ENCODE results near the gene CAMP.
"Not testable (repeated sequence)": the region's sequence is repeated elsewhere in the genome, so short reads cannot be mapped to it uniquely, and the experiment has no call there.

CAMP gene

GRCh38 chr3:48268936-48269561, 45.8 kb downstream of the CAMP start:
- TF ChIP-seq CTCF (IDR thresholded peaks at IDR 0.05; ENCODE audit: extremely low read depth, insufficient read depth, missing control alignments): no peak
- DNase-seq (ENCODE audit: low spot score): no peak
- in situ Hi-C loops (cut with MboI; ENCODE audit: low pct_unique_long_range_greater_than_20kb, low sequenced_read_pairs, unreplicated experiment): no loop called here

GRCh38 chr3:48269592-48269991, 46.3 kb downstream of the CAMP start:
- no peak for TF ChIP-seq CTCF (IDR thresholded peaks at IDR 0.05; ENCODE audit: extremely low read depth, insufficient read depth, missing control alignments)
- DNase-seq (ENCODE audit: low spot score): no peak
- in situ Hi-C loops (cut with MboI; ENCODE audit: low pct_unique_long_range_greater_than_20kb, low sequenced_read_pairs, unreplicated experiment): no loop called here

- no peak for DNase-seq (ENCODE audit: low spot score)
- in situ Hi-C loops (cut with MboI; ENCODE audit: low pct_unique_long_range_greater_than_20kb, low sequenced_read_pairs, unreplicated experiment): no loop called here
- no peak for TF ChIP-seq CTCF (IDR thresholded peaks at IDR 0.05; ENCODE audit: extremely low read depth, insufficient read depth, missing control alignments)
Measured at GRCh38 chr3:48270306-48270705, 47.0 kb downstream of the CAMP start.

GRCh38 chr3:48271223-48271622, 47.9 kb downstream of the CAMP start:
- in situ Hi-C loops (cut with MboI; ENCODE audit: low pct_unique_long_range_greater_than_20kb, low sequenced_read_pairs, unreplicated experiment); DNase-seq (ENCODE audit: low spot score): not testable (repeated sequence)

GRCh38 chr3:48271763-48272498, 48.6 kb downstream of the CAMP start:
- in situ Hi-C loops (cut with MboI; ENCODE audit: low pct_unique_long_range_greater_than_20kb, low sequenced_read_pairs, unreplicated experiment): no loop called here
- TF ChIP-seq CTCF (IDR thresholded peaks at IDR 0.05; ENCODE audit: extremely low read depth, insufficient read depth, missing control alignments): no peak
- no peak for DNase-seq (ENCODE audit: low spot score)

GRCh38 chr3:48273594-48274211, 50.4 kb downstream of the CAMP start:
- peak; percentile 75 for TF ChIP-seq CTCF (IDR thresholded peaks at IDR 0.05; ENCODE audit: extremely low read depth, insufficient read depth, missing control alignments)
- in situ Hi-C loops (cut with MboI; ENCODE audit: low pct_unique_long_range_greater_than_20kb, low sequenced_read_pairs, unreplicated experiment): no loop called here
- peak; percentile 81 for DNase-seq (ENCODE audit: low spot score)

- in situ Hi-C loops (cut with MboI; ENCODE audit: low pct_unique_long_range_greater_than_20kb, low sequenced_read_pairs, unreplicated experiment): no loop called here
- DNase-seq (ENCODE audit: low spot score): no peak
- no peak for TF ChIP-seq CTCF (IDR thresholded peaks at IDR 0.05; ENCODE audit: extremely low read depth, insufficient read depth, missing control alignments)
Measured at GRCh38 chr3:48274452-48274851, 51.2 kb downstream of the CAMP start.
